HG02678 (cell line): ENCODE measurements around the gene SRSF8.
"Not testable (repeated sequence)": the region's sequence is repeated elsewhere in the genome, so short reads cannot be mapped to it uniquely, and the experiment has no call there.

Experiments
- ATAC-seq: cut with Tn5 transposase; IDR thresholded peaks from one replicate; pipeline ENCODE4 v1.9.1; 2021; ENCODE audit warnings: mild to moderate bottlenecking, moderate library complexity; ENCODE audit not compliant: unreplicated experiment

The SRSF8 gene

GRCh38 chr11:95066716-95067038, at the start of gene SRSF8:
TSS of gene SRSF8 (plus strand) at chr11:95066919. CDS start at chr11:95067227, 308 bp downstream.
- ATAC-seq = peak; percentile 43

- ATAC-seq = not testable (repeated sequence)
Measured at GRCh38 chr11:95021468-95021867, 45.3 kb upstream of the SRSF8 start.

GRCh38 chr11:95024958-95025357, 41.8 kb upstream of the SRSF8 start, which contains the start of gene KDM4E:
TSS of gene KDM4E (plus strand) at chr11:95025258. CDS start at chr11:95025558, 300 bp downstream.
- no peak for ATAC-seq

GRCh38 chr11:95025594-95025993, 41.1 kb upstream of the SRSF8 start:
- not testable (repeated sequence) for ATAC-seq

DNA sequence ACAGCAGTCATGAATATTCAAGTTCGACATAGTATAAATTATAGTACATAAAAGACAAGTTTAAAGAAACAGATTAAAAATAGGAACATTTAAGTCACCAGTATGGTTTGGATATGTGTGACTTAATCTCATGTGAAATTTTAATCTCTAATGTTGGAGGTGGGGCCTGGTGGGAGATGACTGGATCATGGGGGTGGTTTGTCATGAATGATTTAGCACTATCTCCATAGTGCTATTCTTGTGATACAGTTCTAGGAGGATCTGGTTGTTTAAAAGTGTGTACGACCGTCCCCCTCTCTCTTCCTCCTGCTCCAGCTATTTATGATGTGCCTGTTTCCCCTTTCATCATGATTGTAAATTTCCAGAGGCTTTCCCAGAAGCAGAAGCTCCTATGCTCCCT, 38.4 kb upstream of the SRSF8 start:
- no peak for ATAC-seq

DNA sequence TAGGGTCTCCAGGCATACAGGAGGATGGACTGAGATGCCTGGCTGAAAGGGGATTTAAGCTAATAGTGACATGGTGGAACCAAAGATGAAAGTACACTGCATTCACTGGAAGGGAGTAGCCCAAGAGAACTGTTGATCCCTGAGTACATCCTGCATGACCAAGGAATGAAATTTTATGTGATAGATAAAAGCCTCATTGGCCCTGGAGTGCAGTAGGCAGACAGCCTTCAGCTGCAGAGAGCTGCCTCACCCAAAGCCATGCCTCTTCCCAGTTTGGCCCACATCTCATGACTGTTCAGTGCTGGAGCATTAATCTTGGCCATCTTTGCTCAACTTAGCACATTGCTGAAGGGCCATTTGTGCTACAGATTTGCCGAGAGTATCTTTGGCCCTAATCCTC, 33.7 kb upstream of the SRSF8 start:
- no peak for ATAC-seq

- ATAC-seq = no peak
Measured at GRCh38 chr11:95035316-95035715, 31.4 kb upstream of the SRSF8 start.

DNA sequence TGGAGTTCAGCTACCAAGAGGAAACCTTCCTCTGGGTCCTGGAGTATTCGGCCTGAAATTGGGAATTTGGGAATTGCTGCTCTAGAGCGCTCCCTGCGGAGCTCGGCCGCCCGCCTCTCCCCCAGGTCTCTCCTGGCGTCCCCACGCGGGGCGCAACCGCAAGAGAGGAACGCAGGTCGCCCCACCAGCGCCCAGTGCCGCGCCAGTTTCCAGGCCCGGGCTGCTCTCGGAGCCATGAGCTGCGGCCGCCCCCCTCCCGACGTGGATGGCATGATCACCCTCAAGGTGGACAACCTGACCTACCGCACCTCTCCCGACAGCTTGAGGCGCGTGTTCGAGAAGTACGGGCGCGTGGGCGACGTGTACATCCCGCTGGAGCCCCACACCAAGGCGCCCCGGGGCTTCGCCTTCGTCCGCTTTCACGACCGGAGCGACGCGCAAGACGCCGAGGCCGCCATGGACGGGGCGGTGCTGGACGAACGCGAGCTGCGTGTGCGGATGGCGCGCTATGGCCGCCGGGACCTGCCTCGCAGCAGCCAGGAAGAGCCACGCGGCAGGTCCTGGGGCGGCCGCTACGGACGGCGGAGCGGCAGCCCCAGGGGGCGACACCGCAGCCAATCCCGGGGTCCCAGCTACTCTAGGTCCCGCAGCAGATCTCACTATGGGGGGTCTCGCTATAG, 29.2 kb upstream of the SRSF8 start:
- not testable (repeated sequence) for ATAC-seq

GRCh38 chr11:95042239-95042638, 24.5 kb upstream of the SRSF8 start:
- ATAC-seq = no peak

- ATAC-seq = no peak
Measured at GRCh38 chr11:95042906-95043305, 23.8 kb upstream of the SRSF8 start.

DNA sequence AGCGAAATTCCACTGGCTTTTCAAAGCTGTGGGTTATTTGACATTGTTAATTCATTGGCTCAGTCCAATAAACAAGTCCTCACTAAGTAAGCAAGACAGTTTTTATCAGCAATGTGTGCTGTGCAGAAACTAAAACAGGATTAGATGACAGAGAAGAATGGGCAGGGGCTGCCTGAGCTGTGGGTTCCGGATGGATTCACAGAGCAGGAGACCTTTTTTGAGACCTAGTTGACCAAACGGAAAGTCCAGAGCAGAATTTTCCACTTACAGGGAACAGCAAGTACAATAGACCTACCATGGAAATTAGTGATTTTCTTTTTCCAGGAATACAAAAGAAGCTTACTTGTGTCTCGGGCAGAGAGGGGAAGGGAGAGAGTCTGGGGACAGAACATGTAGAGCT, 22.7 kb upstream of the SRSF8 start:
- ATAC-seq = no peak

DNA sequence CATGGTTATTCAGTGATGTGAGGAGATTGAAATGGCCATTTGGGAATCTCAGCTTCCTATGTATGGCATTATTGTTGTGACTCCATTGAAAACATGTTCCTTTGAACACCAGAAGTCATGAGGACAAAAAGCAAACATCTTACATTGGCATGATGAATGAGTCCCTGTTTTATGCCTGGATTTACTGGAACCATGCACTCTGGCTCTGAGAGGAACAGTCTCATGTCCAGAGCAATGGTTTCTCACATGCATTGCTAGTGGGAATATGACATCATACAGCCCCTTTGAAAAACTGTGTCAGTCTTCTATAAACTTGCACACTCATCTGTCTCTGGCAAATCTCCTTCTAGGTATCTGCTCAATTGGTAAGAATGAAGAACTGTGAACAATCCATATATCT, 20.9 kb upstream of the SRSF8 start:
- ATAC-seq = no peak

GRCh38 chr11:95049122-95049521, 17.6 kb upstream of the SRSF8 start, which contains the start of gene KDM4F:
TSS of gene KDM4F (plus strand) at chr11:95049422.
- ATAC-seq = not testable (repeated sequence)

- ATAC-seq = no peak
Measured at GRCh38 chr11:95050595-95051202, 16.0 kb upstream of the SRSF8 start.

DNA sequence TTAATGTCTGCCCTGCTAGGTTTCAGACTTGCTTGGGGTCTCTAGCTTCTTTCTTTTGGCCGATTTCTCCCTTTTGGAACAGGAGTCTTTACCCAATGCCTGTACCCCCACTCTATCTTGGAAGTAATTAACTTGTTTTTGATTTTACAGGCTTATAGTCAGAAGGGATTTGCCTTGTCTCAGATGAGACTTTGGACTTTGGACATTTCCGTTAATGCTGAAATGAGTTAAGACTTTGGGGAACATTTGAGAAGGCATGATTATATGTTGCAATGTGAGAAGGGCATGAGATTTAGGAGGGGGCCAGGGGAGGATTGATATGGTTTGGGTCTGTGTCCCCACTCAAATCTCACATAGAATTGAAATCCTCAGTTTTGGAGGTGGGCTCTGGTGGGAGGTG, 12.4 kb upstream of the SRSF8 start:
- no peak for ATAC-seq

DNA sequence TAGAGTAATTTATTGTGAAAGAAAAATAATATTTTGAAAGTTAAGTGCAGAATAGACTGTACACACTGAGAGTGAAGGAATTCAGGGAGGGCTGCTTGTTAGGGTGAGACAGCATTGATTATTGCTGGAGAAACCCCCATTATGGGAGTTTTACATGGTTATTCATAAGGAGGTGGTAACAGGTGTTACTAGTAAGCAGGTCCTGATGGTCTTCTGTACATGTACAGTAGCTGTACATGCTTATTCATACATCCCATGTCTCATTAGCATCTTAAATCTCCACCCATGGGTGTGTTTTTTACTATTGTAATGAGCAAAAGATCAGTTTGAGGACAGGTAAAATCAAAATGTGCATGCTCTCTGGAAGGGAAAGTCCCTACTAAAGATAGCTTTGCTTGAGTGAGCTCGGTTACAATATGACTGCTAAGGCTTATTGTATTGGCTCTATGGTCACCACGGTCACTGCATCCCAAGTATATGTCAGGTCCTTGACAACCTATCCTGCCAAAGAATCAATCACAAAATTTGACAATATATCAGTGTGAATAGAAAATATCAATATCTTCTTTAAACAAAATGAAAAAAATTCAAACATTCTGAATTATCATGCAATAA, 11.3 kb upstream of the SRSF8 start:
- ATAC-seq = peak; percentile 96

DNA sequence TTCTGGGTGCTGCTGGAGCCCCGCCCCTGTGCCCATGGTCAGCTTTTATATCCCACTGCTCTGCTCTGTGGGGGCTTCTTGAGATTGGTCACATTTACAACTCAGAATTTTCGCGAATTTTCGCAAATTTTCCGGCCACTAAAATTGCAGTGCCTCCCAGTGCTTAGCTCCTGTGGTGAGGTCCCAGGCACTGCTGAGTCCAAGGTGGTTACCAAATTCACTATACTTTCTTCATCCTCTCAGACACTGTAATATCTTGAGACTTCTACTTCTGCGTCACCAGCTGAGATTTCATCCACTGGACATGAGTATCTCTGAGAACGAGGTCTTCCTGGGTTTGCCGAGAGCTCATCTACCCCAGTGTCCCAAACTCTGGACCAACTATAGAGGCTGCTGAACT, 8.8 kb upstream of the SRSF8 start:
- ATAC-seq = no peak

- ATAC-seq = no peak
Measured at GRCh38 chr11:95058621-95059020, 8.1 kb upstream of the SRSF8 start.

GRCh38 chr11:95059046-95059445, 7.7 kb upstream of the SRSF8 start:
- no peak for ATAC-seq

DNA sequence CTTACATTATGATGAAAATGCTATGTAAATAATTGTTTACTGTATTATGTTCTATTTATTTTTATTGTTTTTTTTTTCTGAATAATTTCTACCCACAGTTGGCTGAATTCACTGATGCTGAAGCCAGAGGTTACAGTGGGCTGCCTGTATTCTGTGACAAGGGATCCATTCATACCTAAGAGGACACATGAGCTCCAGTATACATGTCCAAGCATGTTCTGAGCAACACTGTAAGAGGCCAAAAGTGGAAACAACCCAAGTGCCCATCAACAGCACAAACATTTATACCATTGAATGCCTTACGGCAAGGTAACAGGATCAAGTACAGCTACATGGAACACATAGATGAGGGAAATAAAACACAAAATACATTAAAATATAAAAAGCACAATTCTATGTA, 1.4 kb upstream of the SRSF8 start:
- no peak for ATAC-seq

- peak; percentile 71 for ATAC-seq
Measured at GRCh38 chr11:95067039-95067840, 521 bp downstream of the SRSF8 start.
